NCI-H2171 (cell line): ENCODE measurements around the gene CHRM1.

Experiments used
- DNase-seq: peaks from one replicate; lab custom pipeline; 2025; lab: John Stamatoyannopoulos, UW

Gene CHRM1

DNA sequence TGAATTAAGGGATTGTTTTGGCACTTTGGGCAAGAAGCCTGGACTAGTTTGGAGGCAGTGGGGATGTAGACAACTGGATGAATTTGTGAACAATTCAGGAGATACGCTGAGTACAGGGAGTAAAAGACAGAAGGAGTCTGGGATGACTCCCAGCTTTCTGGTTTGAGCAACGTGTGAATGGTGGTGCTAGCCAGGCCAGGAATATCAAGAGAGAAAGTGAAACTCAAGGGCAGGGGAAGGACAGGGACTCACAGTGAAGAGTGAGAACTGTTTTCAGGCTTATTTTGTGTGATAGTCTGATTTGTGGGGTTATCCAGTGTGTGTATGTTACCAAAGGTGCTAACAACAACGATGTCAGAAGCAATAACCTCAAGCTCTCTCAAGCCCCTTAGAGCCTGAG is 15.9 kb downstream of the CHRM1 start:
- DNase-seq: no peak

DNA sequence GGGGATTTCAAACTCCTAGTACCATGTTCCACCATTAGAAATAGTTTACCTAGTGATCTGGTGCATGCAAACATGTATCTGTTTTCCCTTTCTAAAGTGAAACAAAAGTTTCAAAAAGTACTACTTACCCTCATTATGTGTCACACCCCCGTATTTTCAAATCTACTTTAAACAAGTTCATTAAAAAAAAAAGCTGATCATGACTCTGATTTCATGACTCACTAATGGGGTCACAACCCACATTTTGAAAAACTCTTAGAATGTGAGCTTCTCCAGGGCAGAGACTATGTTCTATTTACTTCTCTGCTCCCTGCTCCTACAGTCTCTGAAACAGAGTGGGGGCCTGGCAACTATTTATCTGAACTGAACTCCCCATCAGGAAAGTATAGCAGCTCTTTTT is 18.2 kb downstream of the CHRM1 start:
- no peak for DNase-seq

DNA sequence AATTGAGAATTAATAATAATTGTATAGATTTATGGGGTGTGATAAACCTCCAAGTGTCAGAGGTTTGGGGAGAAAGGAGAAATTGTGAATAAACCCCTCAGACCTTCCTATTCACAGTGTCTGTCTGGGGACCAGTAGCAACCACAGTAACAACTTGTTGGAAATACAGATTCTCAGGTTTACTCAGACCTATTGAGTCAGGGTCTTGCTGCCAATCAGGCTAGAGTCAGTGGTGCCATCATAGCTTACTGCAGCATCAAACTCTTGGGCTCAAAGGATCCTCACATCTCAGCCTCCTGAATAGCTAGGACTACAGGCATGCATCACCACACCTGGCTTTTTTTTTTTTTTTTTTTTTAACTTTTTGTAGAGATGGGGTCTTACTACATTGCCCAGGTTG is 23.1 kb downstream of the CHRM1 start:
- no peak for DNase-seq

DNA sequence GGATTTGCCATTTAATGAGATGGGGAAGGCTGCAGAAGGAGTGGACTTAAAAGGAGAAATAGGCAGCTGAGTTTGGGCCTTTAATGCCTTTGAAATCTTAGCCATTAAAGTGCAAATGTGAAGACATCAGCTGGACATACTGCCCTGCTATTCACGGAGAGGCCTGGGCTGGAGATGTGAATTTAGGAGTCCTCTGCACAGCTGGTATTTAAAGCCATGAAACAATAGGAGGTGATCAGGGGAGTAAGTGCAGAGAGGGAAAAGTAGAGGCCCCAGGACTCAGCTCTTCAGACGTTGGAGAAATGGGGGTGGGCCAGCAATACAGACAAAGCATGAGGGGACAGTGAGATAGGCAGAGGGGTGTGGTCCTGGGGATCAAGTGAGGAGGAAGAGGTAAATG is 23.9 kb downstream of the CHRM1 start:
- DNase-seq: no peak

DNA sequence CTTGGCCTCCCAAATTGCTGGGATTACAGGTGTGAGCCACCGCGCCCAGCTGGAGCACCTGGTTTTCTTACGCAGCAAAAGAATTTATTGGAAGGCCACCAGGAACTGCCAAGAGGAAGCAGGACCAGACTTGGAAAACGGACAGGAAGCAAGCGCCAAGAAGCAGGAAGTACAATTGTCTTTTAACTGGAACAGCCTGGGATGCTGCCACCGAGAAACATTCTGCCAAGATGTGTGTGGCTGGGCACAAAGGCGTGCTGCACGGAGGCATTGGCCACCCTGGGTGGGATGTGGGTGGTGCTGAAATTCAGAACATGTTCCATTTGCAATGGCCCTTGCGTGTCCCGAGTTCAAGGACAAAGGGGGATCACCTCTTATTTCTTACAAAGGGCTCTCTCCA is 25.1 kb downstream of the CHRM1 start:
- DNase-seq: no peak

DNA sequence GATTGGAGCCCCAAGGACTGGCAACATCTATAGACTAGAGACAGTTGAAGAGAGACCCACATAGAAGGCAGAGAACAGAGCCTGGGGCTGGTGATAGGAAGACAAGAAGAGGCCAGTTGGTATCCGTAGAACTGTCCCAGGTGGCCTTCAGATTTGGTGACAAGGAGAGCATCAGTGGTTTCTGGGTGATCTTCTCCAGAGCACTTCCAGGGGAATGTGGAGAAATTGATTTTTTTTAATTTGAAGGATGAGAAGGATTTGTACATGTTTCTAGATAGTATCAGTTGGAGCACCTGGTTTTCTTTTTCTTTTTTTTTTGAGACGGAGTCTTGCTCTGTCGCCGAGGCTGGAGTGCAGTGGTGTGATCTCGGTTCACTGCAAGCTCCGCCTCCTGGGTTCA is 25.7 kb downstream of the CHRM1 start:
- DNase-seq: no peak

DNA sequence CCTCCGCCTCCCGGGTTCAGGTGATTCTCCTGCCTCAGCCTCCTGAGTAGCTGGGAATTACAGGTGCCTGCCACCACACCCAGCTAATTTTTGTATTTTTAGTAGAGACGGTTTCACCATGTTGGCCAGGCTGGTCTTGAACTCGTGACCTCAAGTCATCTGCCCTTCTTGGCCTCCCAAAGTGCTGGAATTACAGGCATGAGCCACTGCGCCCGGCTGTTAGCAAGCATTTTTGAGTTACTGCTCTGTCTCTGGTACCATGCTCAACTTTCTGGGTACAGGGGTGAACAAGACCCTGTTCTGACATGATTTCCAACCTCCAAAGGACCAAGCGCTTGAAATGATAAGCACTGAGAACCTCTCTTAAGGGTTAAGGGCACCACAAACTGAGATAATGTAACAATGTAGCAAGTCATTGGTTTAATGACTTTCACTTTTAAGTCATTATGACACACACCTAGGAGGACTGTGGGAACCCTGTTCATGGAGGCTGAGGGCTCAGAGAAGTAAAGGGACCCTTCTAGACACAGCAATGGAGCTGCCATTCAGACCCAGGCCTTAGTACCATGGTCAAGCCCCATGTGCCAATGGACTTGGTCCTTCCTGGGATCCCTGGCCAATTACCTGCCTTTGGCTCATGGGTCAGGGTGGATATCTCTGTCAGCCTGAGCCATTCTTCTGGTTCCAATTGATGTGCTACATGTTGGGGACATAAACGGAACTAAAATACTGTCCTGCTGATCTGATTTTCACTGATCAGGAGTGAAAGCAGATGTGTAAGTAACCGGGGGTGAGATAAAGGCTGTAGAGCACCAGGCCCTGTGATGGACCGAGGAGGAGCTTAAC is 28.9 kb downstream of the CHRM1 start:
- DNase-seq: no peak

DNA sequence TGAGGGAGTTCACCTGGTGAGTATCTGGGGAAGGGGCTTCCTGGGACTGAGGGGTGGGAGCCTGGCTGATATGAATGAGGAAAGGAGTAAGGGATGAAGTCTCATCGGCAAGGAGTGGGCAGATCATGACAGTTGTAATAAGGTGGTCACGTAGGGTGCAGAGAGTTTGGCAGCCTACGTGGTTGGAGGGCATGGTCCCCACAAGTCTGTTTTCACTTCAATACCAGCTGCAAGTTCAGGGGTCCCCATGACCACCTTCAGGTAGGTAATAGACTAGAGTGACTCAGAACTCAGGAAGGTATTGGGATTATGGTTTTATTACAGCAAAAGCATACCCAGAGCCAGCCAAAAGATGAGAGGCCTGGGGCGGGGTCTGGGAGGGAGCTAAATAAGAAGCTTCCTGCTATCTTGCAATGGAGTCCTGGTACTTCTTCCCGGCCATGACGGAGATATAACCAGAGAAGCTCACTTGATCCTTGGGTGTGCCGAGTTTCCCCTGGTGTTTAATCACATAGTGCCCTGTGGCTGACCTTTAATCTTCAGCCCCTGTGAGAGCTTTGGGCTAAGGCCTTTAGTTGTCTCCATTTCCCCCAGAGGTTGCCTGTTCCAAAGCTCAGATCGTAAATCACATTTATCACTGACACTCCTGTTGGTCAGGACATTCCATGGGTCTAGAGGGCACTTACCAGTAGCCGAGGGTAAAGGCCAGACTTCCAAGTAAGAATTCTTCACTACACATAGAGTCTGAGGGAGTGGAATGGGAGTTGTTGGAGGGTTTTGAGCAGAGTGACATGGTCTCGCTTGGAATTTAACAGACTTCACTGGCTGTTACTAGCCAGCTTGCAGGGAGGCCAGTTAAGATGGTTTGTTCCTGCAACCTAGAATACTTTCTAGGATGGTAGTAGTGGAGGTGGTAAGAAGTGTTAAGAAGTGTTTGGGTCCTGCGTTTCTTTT is 31.4 kb downstream of the CHRM1 start:
- no peak for DNase-seq

DNA sequence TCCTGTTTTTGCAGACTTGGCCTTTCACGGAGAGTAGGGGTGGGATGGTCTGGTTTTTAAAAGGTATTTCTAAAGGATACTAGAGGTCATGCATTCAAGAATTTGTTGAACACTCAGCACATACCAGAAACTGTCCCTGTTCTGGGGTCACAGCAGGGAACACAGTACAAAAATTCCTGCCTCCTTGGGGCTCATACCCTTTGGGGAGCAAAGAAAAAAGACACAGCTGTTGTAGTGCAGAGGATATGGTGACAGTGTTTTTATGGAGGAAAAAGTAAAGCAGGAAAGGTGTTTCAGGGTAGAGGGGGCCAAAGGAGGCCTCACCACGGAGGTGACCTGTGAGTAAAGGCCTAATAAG is 32.1 kb downstream of the CHRM1 start:
- DNase-seq: no peak

DNA sequence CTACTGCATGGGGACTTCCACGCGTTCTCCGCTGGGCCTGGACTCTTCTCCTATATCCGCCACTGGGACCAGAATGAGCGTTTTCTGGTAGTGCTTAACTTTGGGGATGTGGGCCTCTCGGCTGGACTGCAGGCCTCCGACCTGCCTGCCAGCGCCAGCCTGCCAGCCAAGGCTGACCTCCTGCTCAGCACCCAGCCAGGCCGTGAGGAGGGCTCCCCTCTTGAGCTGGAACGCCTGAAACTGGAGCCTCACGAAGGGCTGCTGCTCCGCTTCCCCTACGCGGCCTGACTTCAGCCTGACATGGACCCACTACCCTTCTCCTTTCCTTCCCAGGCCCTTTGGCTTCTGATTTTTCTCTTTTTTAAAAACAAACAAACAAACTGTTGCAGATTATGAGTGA is 32.8 kb downstream of the CHRM1 start:
- no peak for DNase-seq

DNA sequence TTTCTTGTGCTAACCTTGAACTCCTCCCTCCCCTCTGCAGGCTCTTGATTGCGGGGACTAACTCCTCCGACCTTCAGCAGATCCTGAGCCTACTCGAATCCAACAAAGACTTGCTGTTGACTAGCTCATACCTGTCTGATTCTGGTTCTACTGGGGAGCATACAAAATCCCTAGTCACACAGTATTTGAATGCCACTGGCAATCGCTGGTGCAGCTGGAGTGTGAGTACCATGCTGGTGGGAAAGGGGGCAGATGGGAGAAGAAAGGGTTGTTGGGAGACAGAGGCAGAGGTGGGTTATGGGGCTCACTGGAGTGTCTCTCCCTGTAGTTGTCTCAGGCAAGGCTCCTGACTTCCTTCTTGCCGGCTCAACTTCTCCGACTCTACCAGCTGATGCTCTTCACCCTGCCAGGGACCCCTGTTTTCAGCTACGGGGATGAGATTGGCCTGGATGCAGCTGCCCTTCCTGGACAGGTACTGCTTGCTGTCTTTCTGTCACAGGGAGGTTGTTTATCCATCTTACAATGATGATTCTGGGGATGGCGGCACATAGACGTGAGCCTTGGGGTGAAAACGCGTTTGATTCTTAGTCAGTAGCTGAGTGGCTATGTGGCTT is 35.9 kb downstream of the CHRM1 start:
- no peak for DNase-seq

DNA sequence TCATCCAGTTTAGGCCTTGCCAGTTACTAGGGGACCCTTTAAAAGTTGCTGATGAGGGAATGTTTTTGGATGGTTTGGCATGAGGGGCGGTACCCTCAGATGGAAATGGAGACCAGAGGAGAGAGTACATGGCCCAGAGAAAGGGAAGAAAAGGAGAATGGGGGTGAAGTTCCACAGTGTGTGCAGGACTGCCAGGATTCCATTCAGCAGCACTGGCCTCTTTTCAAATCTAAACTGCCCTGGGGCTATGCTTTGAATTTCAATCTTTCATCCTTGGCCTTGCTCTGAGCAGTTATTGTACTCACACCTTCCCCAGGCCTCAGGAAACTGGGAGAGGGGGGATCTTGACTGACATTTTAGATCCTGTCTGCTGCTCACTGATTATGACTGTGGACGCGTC is 37.5 kb downstream of the CHRM1 start:
- no peak for DNase-seq

DNA sequence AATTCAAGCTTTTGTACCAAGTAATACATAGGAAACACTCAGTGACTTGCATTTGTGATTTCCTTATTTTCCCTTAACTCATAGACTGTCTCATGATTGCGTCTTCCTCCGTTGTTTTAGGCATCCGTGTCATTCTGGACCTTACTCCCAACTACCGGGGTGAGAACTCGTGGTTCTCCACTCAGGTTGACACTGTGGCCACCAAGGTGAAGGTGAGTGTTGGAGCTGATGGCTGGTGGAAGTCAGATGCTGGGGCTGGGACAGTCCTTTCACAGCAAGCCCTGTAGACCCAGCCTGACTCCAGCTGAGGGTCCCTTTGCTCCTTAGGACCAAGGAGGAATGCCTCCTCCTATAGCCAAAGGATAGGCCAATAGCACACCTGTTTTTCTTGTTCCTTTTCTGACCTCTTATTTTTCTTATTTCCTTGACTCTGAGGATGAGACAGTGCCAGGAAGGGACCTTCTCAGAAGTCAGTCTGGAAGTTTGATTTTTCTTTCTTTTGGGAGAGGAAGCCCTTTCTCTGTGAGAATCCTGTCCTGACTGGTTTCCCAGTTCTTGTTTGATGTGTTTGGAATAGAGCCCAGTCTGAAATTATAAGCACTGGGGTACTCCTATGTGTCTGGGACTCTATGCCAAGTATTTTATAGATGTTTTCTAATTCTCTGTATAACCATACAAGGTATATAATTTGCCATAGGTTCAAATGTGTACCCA is 38.2 kb downstream of the CHRM1 start:
- no peak for DNase-seq

DNA sequence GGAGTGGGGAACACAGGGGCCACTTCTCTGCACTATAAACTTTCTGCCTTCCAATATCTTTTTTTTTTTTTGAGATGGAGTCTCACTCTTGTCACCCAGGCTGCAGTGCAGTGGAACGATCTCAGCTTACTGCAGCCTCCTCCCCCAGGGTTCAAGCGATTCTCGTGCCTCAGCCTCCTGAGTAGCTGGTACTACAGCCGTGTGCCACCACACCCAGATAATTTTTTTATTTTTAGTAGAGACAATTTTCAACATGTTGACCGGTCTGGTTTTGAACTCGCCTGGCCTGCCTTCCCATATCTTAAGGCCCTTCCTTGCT is 38.8 kb downstream of the CHRM1 start:
- no peak for DNase-seq

DNA sequence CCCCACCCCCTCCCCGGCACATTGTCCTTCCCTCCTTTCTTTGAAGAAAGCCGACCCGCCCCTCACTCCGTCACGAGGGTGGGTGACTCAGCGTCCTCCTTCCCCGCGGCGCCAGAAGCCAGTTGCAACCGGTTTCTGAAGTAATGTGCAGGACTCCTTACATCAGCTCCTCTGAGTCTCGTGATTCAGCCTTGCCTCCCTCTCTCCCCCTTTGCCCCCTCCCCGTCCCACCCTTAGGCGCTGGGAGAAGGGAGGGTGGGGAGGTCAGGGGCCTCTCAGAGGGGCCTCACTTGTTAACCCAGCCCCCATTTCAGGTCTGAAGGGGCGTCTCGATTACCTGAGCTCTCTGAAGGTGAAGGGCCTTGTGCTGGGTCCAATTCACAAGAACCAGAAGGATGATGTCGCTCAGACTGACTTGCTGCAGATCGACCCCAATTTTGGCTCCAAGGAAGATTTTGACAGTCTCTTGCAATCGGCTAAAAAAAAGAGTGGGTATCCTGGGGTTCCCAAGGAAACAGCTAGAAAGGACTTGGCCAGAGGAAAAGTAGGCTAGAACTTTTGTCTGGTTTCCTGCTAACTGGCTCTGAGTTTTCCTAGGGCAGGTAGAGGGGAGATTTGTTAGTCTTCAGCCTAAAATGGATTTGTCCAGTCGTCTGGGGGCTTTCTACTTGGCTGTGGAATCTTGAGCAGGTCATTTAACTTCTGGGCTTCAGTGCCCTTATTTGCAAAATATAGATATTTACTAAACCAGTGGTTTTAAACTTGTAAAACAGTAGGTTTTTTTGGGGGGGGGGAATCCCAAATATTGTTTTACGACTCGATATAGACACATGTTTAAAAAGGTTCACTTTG is 39.4 kb downstream of the CHRM1 start:
- DNase-seq: no peak

DNA sequence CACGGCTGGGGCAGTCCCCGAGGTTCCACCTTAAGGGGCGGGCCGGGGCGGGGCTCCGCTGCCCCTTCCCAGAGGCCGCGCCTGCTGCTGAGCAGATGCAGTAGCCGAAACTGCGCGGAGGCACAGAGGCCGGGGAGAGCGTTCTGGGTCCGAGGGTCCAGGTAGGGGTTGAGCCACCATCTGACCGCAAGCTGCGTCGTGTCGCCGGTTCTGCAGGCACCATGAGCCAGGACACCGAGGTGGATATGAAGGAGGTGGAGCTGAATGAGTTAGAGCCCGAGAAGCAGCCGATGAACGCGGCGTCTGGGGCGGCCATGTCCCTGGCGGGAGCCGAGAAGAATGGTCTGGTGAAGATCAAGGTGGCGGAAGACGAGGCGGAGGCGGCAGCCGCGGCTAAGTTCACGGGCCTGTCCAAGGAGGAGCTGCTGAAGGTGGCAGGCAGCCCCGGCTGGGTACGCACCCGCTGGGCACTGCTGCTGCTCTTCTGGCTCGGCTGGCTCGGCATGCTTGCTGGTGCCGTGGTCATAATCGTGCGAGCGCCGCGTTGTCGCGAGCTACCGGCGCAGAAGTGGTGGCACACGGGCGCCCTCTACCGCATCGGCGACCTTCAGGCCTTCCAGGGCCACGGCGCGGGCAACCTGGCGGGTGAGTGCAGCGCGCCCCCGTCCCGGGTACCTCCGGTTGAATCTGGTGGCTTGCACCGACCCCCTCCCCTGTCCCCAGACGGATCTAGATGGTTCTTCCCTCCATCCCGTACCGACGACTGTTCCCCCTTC is 40.2 kb downstream of the CHRM1 start, which contains the start of gene SLC3A2:
Gene SLC3A2, plus strand, starts transcription at position 94 of the 776 bp plus-strand sequence. Its CDS starts 128 bp downstream, at position 222.
- DNase-seq: peak; percentile 91

DNA sequence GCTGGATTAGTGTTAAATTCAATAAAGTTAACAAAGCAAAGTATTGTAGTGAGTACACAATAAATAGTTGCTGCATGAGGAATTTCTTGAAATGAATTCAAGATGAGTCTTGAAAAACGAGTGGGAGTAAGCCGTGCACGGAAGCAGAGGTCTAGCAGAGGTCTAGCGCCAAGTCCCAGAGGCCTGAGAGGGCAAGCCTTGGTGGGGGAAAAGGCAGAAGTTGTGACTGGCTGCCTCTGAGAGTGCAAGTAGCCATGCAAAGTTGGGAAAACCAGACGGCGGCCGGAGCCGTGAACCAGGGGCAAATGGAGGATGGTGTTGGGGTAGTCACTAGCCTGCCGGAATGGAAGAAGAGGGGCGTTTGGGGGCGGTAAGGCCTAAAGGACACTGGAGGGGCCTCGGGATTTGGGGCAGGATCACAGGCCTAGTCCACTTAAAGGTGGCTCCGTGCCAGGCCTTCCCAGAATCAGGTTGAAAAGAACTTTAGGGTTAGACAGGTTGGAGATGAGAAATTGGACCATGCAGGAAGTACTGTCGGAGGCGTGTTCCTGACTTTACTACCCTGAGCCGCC is 40.8 kb downstream of the CHRM1 start:
- DNase-seq: no peak

DNA sequence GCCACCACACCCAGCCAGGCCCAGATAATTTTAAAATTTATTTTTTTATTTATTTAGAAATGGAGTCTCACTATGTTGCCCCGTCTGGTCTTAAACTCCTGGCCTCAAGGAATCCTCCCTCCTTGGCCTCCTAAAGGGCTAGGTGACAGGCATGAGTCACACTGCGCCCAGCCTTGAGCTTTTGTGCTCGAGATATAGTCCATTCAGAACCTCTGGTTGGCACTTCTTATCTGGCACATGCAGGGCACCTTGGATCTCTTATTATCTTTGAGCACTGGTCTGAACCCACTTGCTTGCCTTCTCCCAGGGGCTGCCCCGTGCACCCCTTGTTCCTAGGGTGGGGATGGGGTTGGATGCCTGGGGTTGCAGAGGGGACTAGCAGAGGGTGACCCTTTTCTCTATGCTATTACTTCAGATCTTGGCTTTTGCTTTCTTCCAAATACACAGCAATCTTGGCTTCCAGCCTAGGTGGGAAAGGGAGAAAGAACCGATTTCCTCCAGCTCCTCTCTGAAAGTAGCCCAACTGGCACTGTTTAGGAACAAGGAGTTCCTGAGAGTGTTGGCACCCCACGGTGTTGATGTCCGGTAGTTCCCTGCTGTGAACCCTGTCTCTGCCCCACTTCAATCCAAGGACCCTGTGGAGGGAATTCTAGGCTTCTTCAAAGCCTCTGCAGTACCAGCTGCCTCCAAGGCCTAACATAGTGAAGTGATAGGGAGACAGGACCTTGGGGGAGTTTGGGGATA is 41.8 kb downstream of the CHRM1 start:
- no peak for DNase-seq

DNA sequence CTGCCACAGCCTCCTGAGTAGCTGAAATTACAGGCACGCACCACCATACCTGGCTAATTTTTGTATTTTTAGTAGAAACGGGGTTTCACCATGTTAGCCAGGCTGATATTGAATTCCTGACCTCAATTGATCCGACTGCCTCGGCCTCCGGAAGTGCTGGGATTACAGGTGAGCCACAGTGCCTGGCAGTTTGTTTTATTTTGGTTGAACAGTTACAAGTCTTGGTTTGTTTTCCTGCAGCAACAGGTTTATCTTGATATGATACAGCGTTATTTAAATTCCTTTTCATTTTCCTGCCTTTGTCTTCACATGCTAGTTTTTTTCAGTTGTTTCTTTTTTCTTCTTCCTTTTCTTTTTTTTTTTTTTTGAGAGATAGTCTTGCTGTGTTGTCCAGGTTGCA is 44.5 kb downstream of the CHRM1 start:
- no peak for DNase-seq
